ENCODE measurements around the gene OR2C3.
A peak's percentile ranks its signal among the peaks of the same experiment; 100 is the strongest.
"Not testable (repeated sequence)": the region's sequence is repeated elsewhere in the genome, so short reads cannot be mapped to it uniquely, and the experiment has no call there.

Gene OR2C3

GRCh38 chr1:247536340-247536739 is at the start of gene OR2C3:
Gene OR2C3 (minus strand): TSS chr1:247536440. CDS start chr1:247532511, 3,929 bp downstream.
- no peak for DNase-seq

- no peak for DNase-seq
Observed at GRCh38 chr1:247578946-247579460, 42.8 kb upstream of the OR2C3 start.

- peak; percentile 3 for DNase-seq
Observed at GRCh38 chr1:247576514-247576913, 40.3 kb upstream of the OR2C3 start.

- DNase-seq, result no peak
Observed at GRCh38 chr1:247574664-247575063, 38.4 kb upstream of the OR2C3 start.

- DNase-seq, result no peak
Observed at GRCh38 chr1:247574236-247574635, 38.0 kb upstream of the OR2C3 start.

- DNase-seq, result no peak
Observed at GRCh38 chr1:247562198-247562597, 26.0 kb upstream of the OR2C3 start.

GRCh38 chr1:247561711-247562110 is 25.5 kb upstream of the OR2C3 start:
- no peak for DNase-seq

GRCh38 chr1:247557926-247558674 is 21.9 kb upstream of the OR2C3 start:
- DNase-seq, result no peak

- no peak for DNase-seq
Observed at GRCh38 chr1:247552231-247552630, 16.0 kb upstream of the OR2C3 start.

- no peak for DNase-seq
Observed at GRCh38 chr1:247551721-247552120, 15.5 kb upstream of the OR2C3 start.

GRCh38 chr1:247548769-247549182 is 12.5 kb upstream of the OR2C3 start, which contains the start of gene GCSAML:
Gene GCSAML (plus strand): TSS chr1:247549134. CDS start chr1:247549192, 58 bp downstream.
- no peak for DNase-seq

- no peak for DNase-seq
Observed at GRCh38 chr1:247548092-247548491, 11.9 kb upstream of the OR2C3 start.

- no peak for DNase-seq
Observed at GRCh38 chr1:247542811-247543210, 6.6 kb upstream of the OR2C3 start.

GRCh38 chr1:247540581-247540980 is 4.3 kb upstream of the OR2C3 start:
- no peak for DNase-seq

- DNase-seq, result no peak
Observed at GRCh38 chr1:247539215-247539614, 3.0 kb upstream of the OR2C3 start.

GRCh38 chr1:247538561-247538960 is 2.3 kb upstream of the OR2C3 start:
- no peak for DNase-seq

- DNase-seq, result no peak
Observed at GRCh38 chr1:247535402-247535801, 838 bp downstream of the OR2C3 start.

- DNase-seq, result no peak
Observed at GRCh38 chr1:247531937-247532336, 4.3 kb downstream of the OR2C3 start.

GRCh38 chr1:247530785-247531184 is 5.5 kb downstream of the OR2C3 start:
- DNase-seq, result no peak

- DNase-seq, result no peak
Observed at GRCh38 chr1:247529771-247530355, 6.4 kb downstream of the OR2C3 start.

- DNase-seq, result no peak
Observed at GRCh38 chr1:247528812-247529474, 7.3 kb downstream of the OR2C3 start.

- DNase-seq, result not testable (repeated sequence)
Observed at GRCh38 chr1:247521886-247522285, 14.4 kb downstream of the OR2C3 start.

GRCh38 chr1:247518613-247518891 is 17.7 kb downstream of the OR2C3 start:
- DNase-seq, result no peak
